HEK293 (cell line): ENCODE measurements around the gene WNT8B.

ENCODE experiments used
- CTCF ChIA-PET: fragments of 350-600 bp; formaldehyde crosslinking; extraction: SDS; loops from one replicate; lab custom pipeline; 2021; ENCODE audit warnings: antibody characterized with exemption; lab: Yijun Ruan, JAX
- POLR2A ChIA-PET: fragments of 300-600 bp; formaldehyde crosslinking; extraction: SDS; loops from one replicate; lab custom pipeline; 2020; ENCODE audit warnings: antibody characterized with exemption, inconsistent platforms; lab: Yijun Ruan, JAX
- H3K27ac ChIP-seq: fragments of 200-500 bp; sonication (Bioruptor generic); 2 replicates; pipeline ENCODE4 v1.5.1; 2014; ENCODE audit warnings: low read depth, low read length, control low read depth, inconsistent platforms; ENCODE audit errors: extremely low read depth
- H3K36me3 ChIP-seq, 2 experiments: fragments of 200-500 bp in 1 of 2; sonication (Bioruptor generic) in 1 of 2; 1 replicate in 1 of 2; 2 replicates in 1 of 2; pipeline ENCODE4 v1.5.1; 2014 to 2017; ENCODE audit warnings: inconsistent platforms in 2 of 2, low read length in 2 of 2; ENCODE audit not compliant: control insufficient read depth in 2 of 2, insufficient read depth in 1 of 2
- H3K4me1 ChIP-seq: fragments of 200-500 bp; sonication (Bioruptor generic); 2 replicates; pipeline ENCODE4 v1.5.1; 2014; ENCODE audit warnings: mild to moderate bottlenecking, low read length, inconsistent platforms; ENCODE audit not compliant: control insufficient read depth, insufficient read depth
- H3K4me3 ChIP-seq: 2 replicates; pipeline ENCODE4 v1.5.1; 2011; ENCODE audit warnings: low read depth, mild to moderate bottlenecking, control low read depth, low read length, moderate library complexity
- H3K9me3 ChIP-seq: fragments of 200-500 bp; sonication (Bioruptor generic); 2 replicates; pipeline ENCODE4 v1.5.1; 2014; ENCODE audit warnings: low read depth, low read length, inconsistent platforms; ENCODE audit not compliant: control insufficient read depth, insufficient read depth
- FEZF1 ChIP-seq: fragments of 450-650 bp; formaldehyde crosslinking; IDR thresholded peaks from 2 replicates; pipeline ENCODE4 v1.5.1; 2016; ENCODE audit warnings: missing biosample characterization, missing genetic modification characterization
- GLI4 ChIP-seq: fragments of 450-650 bp; formaldehyde crosslinking; IDR thresholded peaks from 2 replicates; pipeline ENCODE4 v1.5.1; 2016; ENCODE audit warnings: missing biosample characterization, missing genetic modification characterization
- HOXA7 ChIP-seq: sonication (generic); formaldehyde crosslinking; IDR thresholded peaks from 2 replicates; pipeline ENCODE4 v1.8.1; 2022; ENCODE audit warnings: missing genetic modification reagents, borderline replicate concordance
- KLF1 ChIP-seq: fragments of 450-650 bp; formaldehyde crosslinking; IDR thresholded peaks from 2 replicates; pipeline ENCODE4 v1.5.1; 2016; ENCODE audit warnings: missing biosample characterization, missing genetic modification characterization
- KLF10 ChIP-seq: fragments of 450-650 bp; IDR thresholded peaks from 2 replicates; pipeline ENCODE4 v1.5.1; 2018; ENCODE audit warnings: missing biosample characterization, mild to moderate bottlenecking, missing genetic modification characterization
- MEIS1 ChIP-seq: sonication (generic); formaldehyde crosslinking; IDR thresholded peaks from 2 replicates; pipeline ENCODE4 v1.8.1; 2022; ENCODE audit warnings: missing genetic modification reagents, mild to moderate bottlenecking, borderline replicate concordance
- MYNN ChIP-seq: fragments of 450-650 bp; formaldehyde crosslinking; IDR thresholded peaks from 2 replicates; pipeline ENCODE4 v1.5.1; 2016; ENCODE audit warnings: missing biosample characterization, missing genetic modification characterization, borderline replicate concordance
- TCF7L2 ChIP-seq: IDR thresholded peaks from 2 replicates; pipeline ENCODE4 v1.6.1; 2011; ENCODE audit warnings: low read depth, mild to moderate bottlenecking, inconsistent platforms, low read length, moderate library complexity, borderline replicate concordance
- YY1 ChIP-seq: fragments of 450-650 bp; formaldehyde crosslinking; IDR thresholded peaks from 2 replicates; pipeline ENCODE4 v1.5.1; 2018; ENCODE audit warnings: missing biosample characterization, missing genetic modification characterization
- ZBTB44 ChIP-seq: fragments of 450-650 bp; IDR thresholded peaks from 2 replicates; pipeline ENCODE4 v1.5.1; 2018; ENCODE audit warnings: missing biosample characterization, mild to moderate bottlenecking, missing genetic modification characterization
- ZFHX2 ChIP-seq: fragments of 450-650 bp; formaldehyde crosslinking; conservative IDR thresholded peaks from 2 replicates; pipeline ENCODE4 v1.5.1; 2016; ENCODE audit warnings: missing biosample characterization, missing genetic modification characterization
- ZNF114 ChIP-seq: fragments of 450-650 bp; formaldehyde crosslinking; IDR thresholded peaks from 2 replicates; pipeline ENCODE4 v1.5.0; 2017; ENCODE audit warnings: missing biosample characterization, missing genetic modification characterization
- ZNF121 ChIP-seq: fragments of 450-650 bp; formaldehyde crosslinking; IDR thresholded peaks from 2 replicates; pipeline ENCODE4 v1.5.1; 2016; ENCODE audit warnings: missing biosample characterization, missing genetic modification characterization
- ZNF132 ChIP-seq: fragments of 450-650 bp; formaldehyde crosslinking; IDR thresholded peaks from 2 replicates; pipeline ENCODE4 v1.5.1; 2017; ENCODE audit warnings: missing biosample characterization, missing genetic modification characterization, borderline replicate concordance
- ZNF184 ChIP-seq: fragments of 450-650 bp; IDR thresholded peaks from 2 replicates; pipeline ENCODE4 v1.5.1; 2018; ENCODE audit warnings: missing biosample characterization, mild to moderate bottlenecking, missing genetic modification characterization
- ZNF19 ChIP-seq: fragments of 450-650 bp; formaldehyde crosslinking; IDR thresholded peaks from 2 replicates; pipeline ENCODE4; 2016; ENCODE audit warnings: missing biosample characterization, missing genetic modification characterization, low read depth
- ZNF2 ChIP-seq: fragments of 450-650 bp; formaldehyde crosslinking; IDR thresholded peaks from 2 replicates; pipeline ENCODE4 v1.5.1; 2016; ENCODE audit warnings: missing biosample characterization, missing genetic modification characterization
- ZNF202 ChIP-seq: fragments of 450-650 bp; formaldehyde crosslinking; IDR thresholded peaks from 2 replicates; pipeline ENCODE4 v1.5.1; 2016; ENCODE audit warnings: missing biosample characterization, missing genetic modification characterization, borderline replicate concordance
- ZNF24 ChIP-seq: fragments of 450-650 bp; formaldehyde crosslinking; IDR thresholded peaks from 2 replicates; pipeline ENCODE4 v1.5.1; 2016; ENCODE audit warnings: missing biosample characterization, missing genetic modification characterization
- ZNF266 ChIP-seq: fragments of 450-650 bp; formaldehyde crosslinking; IDR thresholded peaks from 2 replicates; pipeline ENCODE4 v1.5.1; 2016; ENCODE audit warnings: missing biosample characterization, missing genetic modification characterization, low read depth
- ZNF280C ChIP-seq: fragments of 450-650 bp; formaldehyde crosslinking; IDR thresholded peaks from 2 replicates; pipeline ENCODE4 v1.5.1; 2016; ENCODE audit warnings: missing biosample characterization, missing genetic modification characterization
- ZNF292 ChIP-seq: fragments of 450-650 bp; formaldehyde crosslinking; IDR thresholded peaks from 2 replicates; pipeline ENCODE4 v1.5.1; 2016; ENCODE audit warnings: low read depth, missing biosample characterization, missing genetic modification characterization, borderline replicate concordance
- ZNF311 ChIP-seq: fragments of 450-650 bp; formaldehyde crosslinking; IDR thresholded peaks from 2 replicates; pipeline ENCODE4 v1.5.1; 2017; ENCODE audit warnings: missing biosample characterization, missing genetic modification characterization, borderline replicate concordance
- ZNF324 ChIP-seq: fragments of 450-650 bp; formaldehyde crosslinking; IDR thresholded peaks from 2 replicates; pipeline ENCODE4 v1.5.1; 2016; ENCODE audit warnings: missing biosample characterization, missing genetic modification characterization
- ZNF350 ChIP-seq: fragments of 450-650 bp; formaldehyde crosslinking; IDR thresholded peaks from 2 replicates; pipeline ENCODE4 v1.5.0; 2017; ENCODE audit warnings: missing biosample characterization, mild to moderate bottlenecking, missing genetic modification characterization
- ZNF366 ChIP-seq: fragments of 450-650 bp; formaldehyde crosslinking; conservative IDR thresholded peaks from 2 replicates; pipeline ENCODE4 v1.5.1; 2016; ENCODE audit warnings: missing biosample characterization, missing genetic modification characterization
- ZNF391 ChIP-seq: fragments of 450-650 bp; formaldehyde crosslinking; IDR thresholded peaks from 2 replicates; pipeline ENCODE4 v1.5.1; 2016; ENCODE audit warnings: low read depth, missing biosample characterization, missing genetic modification characterization, borderline replicate concordance
- ZNF544 ChIP-seq: fragments of 450-650 bp; formaldehyde crosslinking; IDR thresholded peaks from 2 replicates; pipeline ENCODE4 v1.5.0; 2017; ENCODE audit warnings: missing biosample characterization, missing genetic modification characterization
- ZNF580 ChIP-seq: fragments of 450-650 bp; formaldehyde crosslinking; IDR thresholded peaks from 2 replicates; pipeline ENCODE4 v1.5.1; 2016; ENCODE audit warnings: missing biosample characterization, missing genetic modification characterization
- ZNF600 ChIP-seq: fragments of 450-650 bp; formaldehyde crosslinking; IDR thresholded peaks from 2 replicates; pipeline ENCODE4 v1.5.1; 2016; ENCODE audit warnings: missing biosample characterization, missing genetic modification characterization
- ZNF776 ChIP-seq: fragments of 450-650 bp; formaldehyde crosslinking; IDR thresholded peaks from 2 replicates; pipeline ENCODE4 v1.5.0; 2017; ENCODE audit warnings: missing biosample characterization, missing genetic modification characterization, borderline replicate concordance
- ZNF843 ChIP-seq: fragments of 450-650 bp; formaldehyde crosslinking; IDR thresholded peaks from 2 replicates; pipeline ENCODE4 v1.5.1; 2016; ENCODE audit warnings: missing biosample characterization, missing genetic modification characterization
- ZXDB ChIP-seq: fragments of 450-650 bp; formaldehyde crosslinking; IDR thresholded peaks from 2 replicates; pipeline ENCODE4 v1.5.1; 2016; ENCODE audit warnings: missing biosample characterization, missing genetic modification characterization

The WNT8B gene

GRCh38 chr10:100490531-100490930, 27.7 kb downstream of the WNT8B start (continued):
- no peak for TF ChIP-seq ZNF843 (tag by site-specific recombination)
- TF ChIP-seq, all 188 proteins: peak for 0

- TF ChIP-seq ZNF311 (no peak), ZNF2 (no peak), TCF7L2 (no peak), ZNF292 (tag by site-specific recombination) (no peak), KLF1 (no peak), ZNF580 (tag by site-specific recombination) (no peak), ZNF184 (tag by site-specific recombination) (no peak), ZNF121 (tag by site-specific recombination) (no peak), MEIS1 (CRISPR knock-in tag) (no peak), ZNF544 (tag by site-specific recombination) (no peak), HOXA7 (CRISPR knock-in tag) (no peak), FEZF1 (tag by site-specific recombination) (no peak), ZNF19 (tag by site-specific recombination) (no peak), ZNF366 (tag by site-specific recombination) (no peak), ZFHX2 (no peak), GLI4 (no peak), YY1 (no peak)
- TF ChIP-seq, all 188 proteins: peak for 0
- Histone ChIP-seq H3K9me3 (no peaks in the 10 kb centered on the region), H3K27ac (no peak overlapping the region), H3K36me3 (peaks cover 0 to 82% of the 10 kb centered on the region in 2 experiments), H3K4me1 (no peaks in the 10 kb centered on the region), H3K4me3 (no peak overlapping the region)
- POLR2A ChIA-PET: no interaction called here
- CTCF ChIA-PET: interaction anchor here (0.9 to 4.0 kb wide), 4 partner anchors 12 to 63 kb away, joined by 6 to 21 read pairs (median 16); no protein-coding TSS in a partner anchor
Observed at GRCh38 chr10:100496567-100496966, 33.8 kb downstream of the WNT8B start.

GRCh38 chr10:100498059-100498458, 35.2 kb downstream of the WNT8B start:
- CTCF ChIA-PET: interaction anchor here (0.9 to 3.2 kb wide), 3 partner anchors 13 to 64 kb away, joined by 3 to 19 read pairs (median 4); no protein-coding TSS in a partner anchor
- no peak for TF ChIP-seq ZNF776 (tag by site-specific recombination)
- TF ChIP-seq ZNF366 (tag by site-specific recombination): no peak
- TF ChIP-seq MYNN (tag by site-specific recombination): no peak
- TF ChIP-seq ZNF114 (tag by site-specific recombination): no peak
- TF ChIP-seq ZNF24: no peak
- no peak for TF ChIP-seq KLF10 (tag by site-specific recombination)
- TF ChIP-seq ZNF202 (tag by site-specific recombination): no peak
- TF ChIP-seq ZNF132 (tag by site-specific recombination): no peak
- TF ChIP-seq ZNF280C (tag by site-specific recombination): no peak
- no peak for TF ChIP-seq ZNF391
- TF ChIP-seq ZXDB (tag by site-specific recombination): no peak
- no peak for TF ChIP-seq ZBTB44 (tag by site-specific recombination)
- no peak for TF ChIP-seq ZNF324 (tag by site-specific recombination)
- no peak for TF ChIP-seq ZNF350 (tag by site-specific recombination)
- TF ChIP-seq MEIS1 (CRISPR knock-in tag): no peak
- TF ChIP-seq ZNF266 (tag by site-specific recombination): no peak
- TF ChIP-seq ZNF600: no peak
- no peak overlapping the region for H3K27ac ChIP-seq
- peaks cover 0 to 92% of the 10 kb centered on the region in 2 experiments for H3K36me3 ChIP-seq
- no peaks in the 10 kb centered on the region for H3K4me1 ChIP-seq
- H3K9me3 ChIP-seq: no peaks in the 10 kb centered on the region
- H3K4me3 ChIP-seq: no peak overlapping the region
- POLR2A ChIA-PET: no interaction called here
